ENCODE measurements around the gene GNG4.

GNG4 gene

DNA sequence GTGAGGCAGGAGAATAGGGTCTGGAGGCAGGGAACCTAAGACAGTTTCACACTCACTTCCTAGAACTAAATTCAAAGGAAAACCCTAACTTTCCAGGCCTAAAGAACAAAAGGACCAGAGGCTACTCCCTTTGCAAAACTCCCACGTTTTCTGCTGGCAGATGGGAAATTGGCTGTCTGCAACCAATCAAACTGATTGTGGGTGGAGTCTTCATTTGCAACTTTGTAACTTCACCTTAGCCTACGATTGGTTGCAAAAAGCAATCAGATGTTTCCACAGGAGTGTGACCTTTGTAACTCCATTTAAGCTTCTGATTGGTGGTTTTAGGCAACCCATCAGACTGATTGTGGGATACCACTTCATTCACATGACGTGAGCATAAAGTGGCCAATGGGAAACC lies 19.7 kb upstream of the GNG4 start:
- no peaks in the 10 kb centered on the region for H3K4me1 Mint-ChIP-seq
- peaks cover 31% of the 10 kb centered on the region for H3K36me3 Mint-ChIP-seq (ENCODE audit: low read depth)
- TF ChIP-seq, protein P1, sequence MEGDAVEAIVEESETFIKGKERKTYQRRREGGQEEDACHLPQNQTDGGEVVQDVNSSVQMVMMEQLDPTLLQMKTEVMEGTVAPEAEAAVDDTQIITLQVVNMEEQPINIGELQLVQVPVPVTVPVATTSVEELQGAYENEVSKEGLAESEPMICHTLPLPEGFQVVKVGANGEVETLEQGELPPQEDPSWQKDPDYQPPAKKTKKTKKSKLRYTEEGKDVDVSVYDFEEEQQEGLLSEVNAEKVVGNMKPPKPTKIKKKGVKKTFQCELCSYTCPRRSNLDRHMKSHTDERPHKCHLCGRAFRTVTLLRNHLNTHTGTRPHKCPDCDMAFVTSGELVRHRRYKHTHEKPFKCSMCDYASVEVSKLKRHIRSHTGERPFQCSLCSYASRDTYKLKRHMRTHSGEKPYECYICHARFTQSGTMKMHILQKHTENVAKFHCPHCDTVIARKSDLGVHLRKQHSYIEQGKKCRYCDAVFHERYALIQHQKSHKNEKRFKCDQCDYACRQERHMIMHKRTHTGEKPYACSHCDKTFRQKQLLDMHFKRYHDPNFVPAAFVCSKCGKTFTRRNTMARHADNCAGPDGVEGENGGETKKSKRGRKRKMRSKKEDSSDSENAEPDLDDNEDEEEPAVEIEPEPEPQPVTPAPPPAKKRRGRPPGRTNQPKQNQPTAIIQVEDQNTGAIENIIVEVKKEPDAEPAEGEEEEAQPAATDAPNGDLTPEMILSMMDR (IDR thresholded peaks at IDR 0.05; ENCODE audit: unreplicated experiment in 3 of 3), result no peak
- no peak overlapping the region for H3K4me3 Mint-ChIP-seq
- H3K9me3 Mint-ChIP-seq, result peaks cover 18% of the 10 kb centered on the region
- no peak overlapping the region for H3K27ac Mint-ChIP-seq
- no peaks in the 10 kb centered on the region for H3K27me3 Mint-ChIP-seq (ENCODE audit: low read depth)

DNA sequence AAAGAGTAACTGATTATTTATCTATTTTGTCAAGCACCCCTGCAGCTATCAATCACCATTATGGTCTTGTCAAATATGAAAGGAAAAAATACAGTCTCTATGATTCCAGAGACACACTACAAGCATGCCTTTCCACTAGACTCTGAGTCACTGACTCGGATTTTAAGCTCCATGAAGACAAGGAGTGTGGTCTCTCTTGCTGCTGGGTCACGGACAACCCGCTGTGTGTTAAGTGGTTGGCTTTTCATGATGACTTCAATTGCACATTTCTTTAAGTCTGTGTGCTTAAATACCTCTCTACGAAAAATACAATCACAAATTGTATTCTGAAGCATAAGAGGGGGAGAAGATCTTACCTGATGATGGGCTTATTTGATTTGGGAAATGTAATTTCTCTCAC lies 14.0 kb upstream of the GNG4 start:
- no peaks in the 10 kb centered on the region for H3K4me1 Mint-ChIP-seq
- no peaks in the 10 kb centered on the region for H3K9me3 Mint-ChIP-seq
- H3K27ac Mint-ChIP-seq, result no peak overlapping the region
- peaks cover 4% of the 10 kb centered on the region for H3K36me3 Mint-ChIP-seq (ENCODE audit: low read depth)
- no peaks in the 10 kb centered on the region for H3K27me3 Mint-ChIP-seq (ENCODE audit: low read depth)
- TF ChIP-seq, protein P1 (IDR thresholded peaks at IDR 0.05; ENCODE audit: unreplicated experiment in 3 of 3), result no peak
- H3K4me3 Mint-ChIP-seq, result no peak overlapping the region

DNA sequence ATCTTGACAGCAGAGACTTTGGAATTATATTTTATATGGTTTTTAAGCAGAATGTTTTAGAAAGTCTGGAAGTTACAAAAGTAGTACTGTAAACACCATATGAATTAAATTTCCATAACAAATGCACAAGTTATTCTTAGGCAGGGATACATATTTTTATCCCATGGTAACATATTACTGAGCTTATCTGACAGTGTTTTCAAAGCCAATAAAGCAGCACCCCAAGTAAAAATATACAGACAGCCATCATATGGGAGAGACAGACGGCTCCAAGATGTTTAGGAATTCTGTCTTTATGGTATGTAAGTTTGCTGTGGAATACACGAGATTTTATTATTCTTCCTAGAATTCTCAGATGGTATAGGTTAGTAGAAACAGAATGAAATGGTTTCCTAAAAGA lies 12.0 kb upstream of the GNG4 start:
- Mint-ChIP-seq H3K9me3 (no peaks in the 10 kb centered on the region), H3K27me3 (ENCODE audit: low read depth) (no peaks in the 10 kb centered on the region), H3K36me3 (ENCODE audit: low read depth) (peaks cover 4% of the 10 kb centered on the region), H3K27ac (no peak overlapping the region), H3K4me3 (no peak overlapping the region), H3K4me1 (no peaks in the 10 kb centered on the region)
- TF ChIP-seq, protein P1 (IDR thresholded peaks at IDR 0.05; ENCODE audit: unreplicated experiment in 3 of 3), result no peak

DNA sequence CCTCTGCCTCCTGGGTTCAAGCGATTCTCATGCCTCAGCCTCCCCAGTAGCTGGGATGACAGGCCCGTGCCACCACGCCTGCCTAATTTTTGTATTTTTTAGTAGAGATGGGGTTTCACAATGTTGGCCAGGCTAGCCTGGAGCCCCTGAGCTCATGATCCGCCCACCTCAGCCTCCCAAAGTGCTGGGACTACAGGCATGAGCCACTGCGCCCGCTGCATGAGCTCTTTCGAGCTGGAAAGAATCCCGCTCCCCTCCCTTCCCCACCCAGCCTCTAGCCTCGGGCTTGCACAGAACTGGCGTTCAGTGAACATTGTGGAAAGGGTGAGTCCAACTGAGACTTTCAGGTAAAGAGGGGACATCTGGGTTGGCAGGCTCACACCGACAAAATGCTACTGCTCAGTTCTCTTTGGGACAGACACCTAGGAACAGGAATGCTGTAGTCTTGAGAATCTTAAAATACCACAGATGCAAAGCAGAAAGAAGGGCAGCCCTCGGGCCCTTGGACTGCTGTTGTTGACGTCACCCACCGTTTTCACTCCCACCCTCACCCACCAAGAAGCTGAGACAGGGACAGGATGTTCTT lies 9.7 kb upstream of the GNG4 start:
- no peak overlapping the region for H3K27ac Mint-ChIP-seq
- TF ChIP-seq, protein P1 (IDR thresholded peaks at IDR 0.05; ENCODE audit: unreplicated experiment in 3 of 3), result no peak
- H3K9me3 Mint-ChIP-seq, result peaks cover under 1% of the 10 kb centered on the region
- no peaks in the 10 kb centered on the region for H3K4me1 Mint-ChIP-seq
- peaks cover 14% of the 10 kb centered on the region for H3K27me3 Mint-ChIP-seq (ENCODE audit: low read depth)
- no peak overlapping the region for H3K4me3 Mint-ChIP-seq
- peaks cover 4% of the 10 kb centered on the region for H3K36me3 Mint-ChIP-seq (ENCODE audit: low read depth)

DNA sequence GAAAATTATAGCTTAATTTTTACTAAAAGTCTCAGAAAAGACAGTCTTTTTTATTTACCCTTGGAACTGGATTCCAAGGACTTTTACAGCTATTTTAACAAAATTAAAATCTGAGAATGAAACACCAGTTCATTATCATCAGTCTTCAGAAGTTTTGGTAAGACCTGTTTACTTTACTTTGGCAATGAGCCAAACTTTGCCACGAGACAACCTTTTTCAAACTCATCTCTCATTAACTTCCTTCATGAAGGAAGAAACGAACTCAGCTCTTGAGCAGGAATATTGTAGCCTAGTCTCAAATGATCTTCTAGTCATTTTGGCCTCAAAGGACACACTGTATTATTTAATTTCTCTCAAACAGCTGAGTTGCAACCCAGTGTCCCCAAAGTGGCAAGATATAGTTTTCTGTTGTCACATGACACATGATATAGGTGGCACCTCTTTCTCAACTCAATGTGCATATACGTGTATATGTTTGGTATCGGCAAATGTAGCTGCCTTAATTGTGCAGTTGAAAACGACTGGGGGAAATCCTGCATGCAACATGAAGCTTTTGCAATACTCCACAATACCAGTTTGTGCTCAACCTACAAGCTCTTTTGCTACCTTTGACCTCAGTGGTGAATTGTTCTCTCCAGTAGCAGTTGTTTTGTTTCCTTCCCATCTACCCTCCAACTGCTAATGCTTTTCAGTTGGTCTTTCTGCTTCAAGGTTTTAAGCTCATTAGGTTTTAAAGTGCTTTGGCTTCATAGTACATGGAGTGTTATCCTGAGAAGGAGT lies 8.4 kb upstream of the GNG4 start:
- peaks cover 7% of the 10 kb centered on the region for H3K9me3 Mint-ChIP-seq
- no peaks in the 10 kb centered on the region for H3K36me3 Mint-ChIP-seq (ENCODE audit: low read depth)
- no peak overlapping the region for H3K4me3 Mint-ChIP-seq
- TF ChIP-seq, protein P1 (IDR thresholded peaks at IDR 0.05; ENCODE audit: unreplicated experiment in 3 of 3), result no peak
- peaks cover 28% of the 10 kb centered on the region for H3K27me3 Mint-ChIP-seq (ENCODE audit: low read depth)
- no peaks in the 10 kb centered on the region for H3K4me1 Mint-ChIP-seq
- no peak overlapping the region for H3K27ac Mint-ChIP-seq

DNA sequence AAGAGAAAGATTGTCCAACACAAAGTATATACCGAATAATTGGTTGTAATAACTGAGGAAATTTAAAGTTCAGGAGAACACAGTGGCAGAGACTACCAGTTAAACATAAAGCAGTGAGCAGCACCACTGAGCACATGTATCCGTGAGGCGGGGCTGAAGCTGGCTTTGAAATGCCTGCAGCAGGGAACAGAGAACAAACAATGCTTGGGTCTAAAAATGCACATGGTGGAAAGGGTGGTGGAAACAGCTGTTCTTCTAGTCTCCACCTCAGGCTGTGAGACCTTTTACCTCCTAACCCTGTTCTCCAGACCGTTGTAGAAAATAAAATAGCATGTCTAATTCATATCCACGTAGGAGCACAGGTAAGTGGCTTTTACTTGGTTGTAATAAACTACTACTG lies 7.7 kb upstream of the GNG4 start:
- H3K27ac Mint-ChIP-seq, result no peak overlapping the region
- TF ChIP-seq, protein P1 (IDR thresholded peaks at IDR 0.05; ENCODE audit: unreplicated experiment in 3 of 3), result no peak
- H3K36me3 Mint-ChIP-seq (ENCODE audit: low read depth), result no peaks in the 10 kb centered on the region
- H3K4me3 Mint-ChIP-seq, result no peak overlapping the region
- H3K27me3 Mint-ChIP-seq (ENCODE audit: low read depth), result peaks cover 34% of the 10 kb centered on the region
- H3K9me3 Mint-ChIP-seq, result peaks cover 9% of the 10 kb centered on the region
- no peaks in the 10 kb centered on the region for H3K4me1 Mint-ChIP-seq
